Stimulated activated CD8-positive, alpha-beta memory T cell treated with anti-CD3 and anti-CD28 coated beads, Interleukin-2, amount 100 ng/mL, for 48 hours (primary cell): ENCODE data around the gene KLRD1.
"Not testable (repeated sequence)": the region's sequence is repeated elsewhere in the genome, so short reads cannot be mapped to it uniquely, and the experiment has no call there.

ENCODE experiments used
- DNase-seq, 2 donors: peaks; one replicate each; pipeline ENCODE4 v3.0.0-alpha.2; 2020; ENCODE audit warnings: low read depth in 2 of 2

KLRD1 gene

DNA sequence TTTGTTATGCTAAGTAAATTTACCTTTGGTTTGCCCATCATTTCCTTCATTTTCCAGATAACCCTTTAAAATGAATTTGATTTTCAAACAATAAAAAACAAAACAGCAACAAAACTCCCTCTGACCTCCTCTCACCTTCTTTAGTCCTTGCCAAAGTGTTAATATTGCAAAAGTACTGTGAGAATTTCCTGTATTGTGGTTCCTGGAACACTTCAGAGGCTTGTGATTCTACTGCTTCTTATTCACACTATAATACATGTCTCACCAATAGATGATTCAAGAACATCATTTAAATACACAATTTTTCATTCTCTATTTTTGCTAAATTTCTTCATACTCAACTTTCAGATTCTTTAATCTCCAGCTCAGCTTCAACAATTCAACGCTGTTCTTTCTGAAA lies at the start of gene KLRD1:
KLRD1 (plus strand) TSS at position 241 of the 400 bp plus-strand sequence. CDS start 208 bp downstream, outside the sequence.
- DNase-seq, result no peak

DNA sequence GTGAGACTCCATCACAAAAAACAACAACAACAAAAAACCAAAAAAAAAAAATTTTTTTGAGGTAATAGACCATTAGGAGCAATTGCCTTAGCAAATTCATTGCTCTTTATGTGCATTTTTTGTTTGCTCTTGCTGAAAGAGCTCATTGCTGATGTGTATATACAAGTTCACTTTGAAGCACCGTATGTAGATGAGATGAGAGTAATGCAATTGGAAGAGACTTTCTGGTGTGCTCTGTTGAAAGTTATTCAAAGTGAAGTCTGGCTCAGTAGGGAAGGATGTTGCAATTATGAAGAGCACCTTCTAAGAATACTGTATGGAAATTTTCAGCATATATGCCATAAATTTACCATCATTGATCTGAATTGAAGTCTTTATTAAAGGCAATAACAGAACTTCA lies 46.7 kb upstream of the KLRD1 start:
- no peak for DNase-seq

DNA sequence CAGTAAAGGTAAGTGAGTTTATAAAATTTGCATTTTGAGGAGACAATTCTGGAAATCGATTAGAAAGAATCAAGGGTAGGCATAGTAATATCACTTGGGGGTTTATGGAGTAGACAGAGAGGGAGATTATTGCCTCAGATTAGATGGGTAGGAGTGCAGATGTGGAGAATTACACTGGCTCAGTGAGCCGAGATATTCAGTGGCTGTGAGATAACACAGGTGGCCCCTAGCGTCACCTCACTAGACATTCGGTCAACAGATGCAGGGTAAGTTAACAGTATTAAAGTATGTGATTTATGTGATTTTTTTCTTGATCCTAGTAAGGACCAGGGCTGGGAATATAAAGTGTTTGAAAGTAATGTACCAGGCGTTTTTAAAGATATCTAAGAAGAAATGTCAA lies 39.6 kb upstream of the KLRD1 start:
- no peak for DNase-seq

DNA sequence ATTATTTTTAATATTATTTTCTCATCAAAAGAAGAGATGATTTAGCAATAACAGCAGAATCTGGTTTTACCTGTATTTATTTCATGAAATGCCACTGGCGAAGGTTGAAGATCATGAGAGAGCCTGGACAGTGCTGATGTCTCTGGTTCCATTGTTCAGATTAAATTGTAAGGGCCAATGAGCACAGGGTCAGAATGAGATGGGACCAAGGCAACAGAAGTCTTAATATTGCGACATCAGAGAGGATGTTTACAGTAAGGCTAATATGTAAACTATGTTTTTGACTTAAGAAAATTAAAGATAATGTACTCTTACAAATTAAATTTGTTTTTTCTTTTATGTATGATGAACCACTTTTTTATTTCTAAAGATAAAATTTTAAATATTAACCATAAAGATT lies 35.2 kb upstream of the KLRD1 start:
- DNase-seq, result no peak

DNA sequence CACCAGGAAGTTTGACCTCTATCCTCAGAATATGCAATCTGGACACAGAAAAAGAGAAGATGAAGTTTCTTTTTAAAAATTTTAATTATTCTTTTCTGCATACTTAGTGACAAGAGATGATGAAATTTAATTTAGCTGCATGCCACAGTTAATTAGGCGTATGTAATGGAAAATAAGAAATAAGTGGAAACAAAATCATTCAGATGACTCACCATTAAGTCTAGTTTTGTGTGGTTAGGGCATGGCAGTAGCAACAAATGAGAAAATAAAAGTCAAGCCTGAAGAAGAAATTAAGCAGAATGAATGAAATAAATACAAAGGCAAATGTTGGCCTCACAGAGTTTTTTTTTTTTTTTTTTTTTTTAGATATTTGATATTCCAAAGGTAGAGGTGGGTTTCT lies 30.9 kb upstream of the KLRD1 start:
- DNase-seq, result no peak

- no peak for DNase-seq
Observed at GRCh38 chr12:10278104-10278503, 29.6 kb upstream of the KLRD1 start.

DNA sequence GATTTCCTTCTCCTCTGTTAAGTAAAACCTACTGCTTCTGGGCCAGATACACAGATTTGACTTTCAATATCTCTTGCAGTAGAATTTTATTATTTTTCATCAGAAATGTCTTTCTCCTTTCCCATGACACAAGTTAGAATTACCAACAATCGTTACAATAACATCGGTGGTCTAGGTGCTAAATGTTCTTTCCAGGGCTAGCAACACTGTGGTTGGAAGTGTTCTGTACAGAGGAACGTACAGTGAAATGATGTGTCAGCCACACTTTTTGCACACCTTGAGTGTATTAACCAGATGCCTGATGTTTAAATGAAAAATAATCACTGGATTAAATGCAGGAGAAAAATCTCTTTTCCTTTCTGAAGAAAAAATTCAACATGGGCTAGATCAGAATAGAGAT lies 27.7 kb upstream of the KLRD1 start:
- DNase-seq, result no peak

DNA sequence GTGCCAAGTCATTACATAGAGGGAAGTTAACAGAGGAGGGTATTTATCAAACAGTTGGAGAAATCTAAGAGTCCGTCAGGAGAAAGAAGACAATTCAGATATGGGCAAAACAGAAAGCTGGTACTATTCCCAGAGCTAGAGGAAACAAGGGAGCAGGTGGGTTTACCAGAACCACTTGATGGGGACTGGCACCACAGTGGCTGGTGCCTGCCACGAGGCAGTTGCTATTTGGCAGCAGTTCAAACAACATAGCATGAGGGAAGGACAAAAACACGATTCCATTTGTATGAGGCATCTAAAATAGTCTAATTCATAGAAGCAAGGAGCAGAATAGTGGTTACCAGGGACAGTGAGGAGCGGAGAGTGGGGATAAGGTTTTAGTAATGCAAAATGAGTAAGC lies 24.6 kb upstream of the KLRD1 start:
- DNase-seq, result no peak

DNA sequence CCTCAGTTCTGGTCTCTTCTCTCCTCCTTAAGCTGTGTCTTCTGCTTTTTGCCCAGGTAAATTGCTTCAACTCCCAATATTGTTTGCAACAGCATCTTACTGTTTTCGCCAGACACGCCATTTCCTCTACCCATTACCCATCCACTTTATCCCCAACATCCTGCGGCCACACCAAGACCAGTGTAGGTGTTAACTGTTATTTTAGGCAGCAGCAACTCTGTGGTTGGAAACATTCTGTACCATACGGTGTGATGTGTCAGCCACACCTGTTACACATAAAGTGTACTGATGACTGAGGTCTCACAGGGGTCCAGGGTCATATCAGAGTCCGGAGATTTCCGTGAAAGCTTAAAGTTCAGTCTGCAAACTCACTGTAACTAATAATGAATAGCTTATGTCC lies 21.8 kb upstream of the KLRD1 start:
- peak in 1 of 2 donors; percentile 24 for DNase-seq

DNA sequence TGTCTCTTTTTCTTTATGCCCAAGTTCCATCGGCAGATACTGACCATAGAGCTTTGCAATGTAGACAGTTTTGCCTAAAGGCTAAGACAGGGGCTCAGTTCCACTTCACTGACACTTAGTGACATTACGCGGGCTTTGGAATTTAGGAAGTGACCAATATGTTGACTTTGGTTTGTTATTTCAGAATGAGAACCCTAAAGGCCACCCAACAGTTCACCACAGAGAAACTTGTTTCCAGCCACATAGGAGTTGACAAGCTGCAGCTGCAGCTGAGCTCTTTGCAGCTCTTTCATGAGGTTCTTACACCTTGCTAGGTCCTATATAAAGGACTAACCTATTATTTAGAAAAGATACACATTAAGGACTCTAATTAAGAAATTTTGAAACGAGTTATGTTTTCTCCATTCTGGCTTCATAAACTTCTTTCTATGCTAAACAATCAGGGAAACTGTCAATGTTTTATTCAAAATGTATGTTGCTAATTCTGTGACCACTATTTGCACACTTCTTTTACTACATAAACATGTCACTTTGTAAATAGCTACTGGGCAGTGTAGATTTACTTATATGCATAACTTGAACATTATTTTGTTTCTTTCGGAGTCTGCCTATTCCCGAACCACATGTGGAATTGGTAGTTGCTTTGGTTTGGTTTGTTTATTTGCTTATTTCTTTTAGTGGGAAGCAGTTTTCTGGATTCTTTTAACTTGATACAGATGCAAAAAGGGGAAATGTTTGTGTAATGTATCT lies 18.5 kb upstream of the KLRD1 start:
- DNase-seq, result no peak

- no peak for DNase-seq
Observed at GRCh38 chr12:10291030-10291429, 16.6 kb upstream of the KLRD1 start.

- DNase-seq, result no peak
Observed at GRCh38 chr12:10293151-10293550, 14.5 kb upstream of the KLRD1 start.

DNA sequence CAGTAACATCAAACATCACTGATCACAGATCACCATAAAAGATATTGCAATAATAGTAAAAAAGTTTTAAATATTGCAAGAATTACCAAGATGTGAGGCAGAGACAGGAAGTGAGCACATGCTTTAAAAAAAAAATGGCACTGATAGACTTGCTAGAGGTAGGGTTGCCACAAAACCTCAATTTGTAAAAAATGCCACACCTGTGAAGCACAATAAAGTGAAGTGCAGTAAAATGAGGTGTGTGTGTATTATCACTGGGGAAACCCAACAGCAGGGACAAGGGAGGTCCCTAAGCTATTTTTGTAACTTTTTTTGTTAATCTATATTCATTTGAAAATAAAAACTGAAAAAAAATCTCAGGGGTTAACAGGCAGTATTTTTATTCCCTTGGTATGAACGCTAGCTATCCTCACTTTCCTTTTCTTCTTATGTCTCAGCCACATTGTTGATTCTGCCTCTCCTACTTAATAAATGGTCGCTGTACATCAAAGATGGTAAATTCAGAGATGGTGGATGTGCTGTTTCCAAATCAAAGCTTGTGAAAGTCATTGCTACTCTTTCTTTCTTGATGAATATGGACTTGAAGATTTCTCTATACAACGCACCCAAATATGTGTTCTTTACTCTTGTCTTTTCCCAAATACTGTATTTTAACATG lies 14.0 kb upstream of the KLRD1 start:
- no peak for DNase-seq

DNA sequence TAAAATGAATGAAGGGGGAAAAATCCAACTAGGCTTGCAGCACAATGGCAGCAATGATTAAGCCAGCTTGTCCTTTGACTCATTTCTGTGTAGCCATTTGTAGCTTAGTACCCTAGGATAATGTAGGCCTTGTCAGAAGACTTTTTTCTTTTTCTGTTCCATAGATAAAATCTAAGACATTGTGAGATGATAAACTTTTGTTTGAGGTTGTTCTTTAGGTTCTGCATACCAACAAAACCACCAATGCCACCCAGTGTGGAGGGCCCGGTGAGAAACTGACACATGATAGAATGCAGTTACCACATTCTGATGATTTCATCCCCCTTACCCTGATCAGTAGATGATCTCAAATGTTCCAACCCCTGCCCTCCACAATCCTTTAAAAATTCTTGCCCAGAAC lies 6.6 kb upstream of the KLRD1 start:
- DNase-seq, result no peak

DNA sequence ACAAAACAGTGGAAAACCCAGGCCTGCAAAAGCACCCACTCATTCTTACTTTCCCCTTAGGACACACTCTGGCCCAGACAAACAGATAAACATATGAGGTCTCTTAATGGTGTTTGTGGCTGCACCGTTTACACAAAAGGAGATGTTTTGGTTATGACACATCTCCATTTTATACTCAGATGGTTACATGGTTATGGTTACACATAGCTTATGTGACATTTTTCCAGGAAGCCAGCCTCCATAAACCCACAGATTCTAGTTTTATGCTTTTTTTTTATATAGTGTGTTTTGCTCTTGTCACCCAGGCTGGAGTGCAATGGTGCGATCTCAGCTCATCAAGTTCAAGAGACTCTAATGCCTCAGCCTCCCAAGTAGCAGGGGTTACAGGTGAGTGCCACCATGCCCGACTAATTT lies 3.5 kb upstream of the KLRD1 start:
- no peak for DNase-seq

DNA sequence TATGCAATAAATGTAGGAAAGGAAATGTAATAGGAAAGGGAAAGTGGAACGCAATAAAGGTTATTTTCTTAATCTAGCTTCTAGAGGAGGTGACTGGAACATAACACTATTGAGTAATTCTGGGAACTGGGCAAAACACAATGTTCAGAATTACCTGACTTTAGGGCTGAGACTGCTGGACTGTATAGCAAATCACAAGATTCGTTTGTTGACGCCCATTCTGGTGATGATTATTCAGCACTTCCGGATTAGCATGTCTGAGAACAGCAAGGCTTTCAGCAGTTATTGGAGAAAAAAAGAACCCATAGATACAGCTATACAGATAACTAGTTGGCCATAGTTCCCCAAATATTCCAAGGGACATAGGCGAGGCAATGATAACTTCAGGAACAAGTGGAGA lies 2.3 kb upstream of the KLRD1 start:
- no peak for DNase-seq

DNA sequence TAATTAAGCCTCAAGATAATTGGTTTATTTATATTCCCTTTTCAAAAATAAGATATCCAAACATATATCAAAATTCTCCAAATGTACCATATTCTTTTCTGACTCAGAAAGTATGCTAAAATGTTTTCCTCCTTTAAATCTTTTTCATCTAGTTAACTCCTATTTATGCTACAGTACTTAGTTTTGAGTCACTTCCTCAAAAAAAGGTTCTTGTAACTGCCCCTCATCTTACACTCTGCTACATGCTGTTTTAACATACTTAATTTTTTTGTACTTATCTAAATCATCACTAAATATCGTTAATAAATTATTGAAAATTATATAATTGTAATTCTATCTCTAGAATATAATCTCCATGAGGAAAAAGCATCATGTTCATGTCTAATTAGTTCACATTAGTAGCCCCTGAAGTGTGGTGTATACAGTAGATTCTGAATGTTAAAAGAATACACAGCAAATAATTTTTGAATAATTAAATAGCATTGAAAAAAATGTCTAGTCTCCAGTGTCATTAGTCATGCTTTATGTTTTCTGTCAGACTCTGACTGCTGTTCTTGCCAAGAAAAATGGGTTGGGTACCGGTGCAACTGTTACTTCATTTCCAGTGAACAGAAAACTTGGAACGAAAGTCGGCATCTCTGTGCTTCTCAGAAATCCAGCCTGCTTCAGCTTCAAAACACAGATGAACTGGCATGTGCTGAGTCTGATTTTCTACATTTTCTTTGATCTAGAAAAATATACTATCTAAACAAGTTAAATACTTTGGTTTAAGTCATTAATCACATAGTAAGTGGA lies 3.5 kb downstream of the KLRD1 start:
- no peak for DNase-seq

DNA sequence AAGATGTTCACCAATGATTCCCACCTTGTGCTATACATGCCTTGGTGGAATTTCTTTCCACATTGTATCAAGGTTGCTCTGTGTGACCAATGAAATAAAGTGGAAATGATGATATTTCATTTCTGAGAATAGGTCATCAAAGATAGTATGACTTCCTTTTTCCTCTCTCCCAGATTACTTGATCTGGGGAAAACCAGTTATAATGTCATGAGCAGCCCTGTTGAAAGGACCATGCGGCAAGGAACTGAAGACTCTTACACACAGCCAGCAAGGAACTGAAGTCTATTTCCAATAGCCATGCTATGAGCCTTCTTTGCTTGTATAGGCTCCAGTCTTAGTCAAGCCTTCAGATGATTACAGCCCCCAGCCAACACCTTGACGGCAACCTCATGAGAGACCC lies 11.7 kb downstream of the KLRD1 start:
- no peak for DNase-seq

DNA sequence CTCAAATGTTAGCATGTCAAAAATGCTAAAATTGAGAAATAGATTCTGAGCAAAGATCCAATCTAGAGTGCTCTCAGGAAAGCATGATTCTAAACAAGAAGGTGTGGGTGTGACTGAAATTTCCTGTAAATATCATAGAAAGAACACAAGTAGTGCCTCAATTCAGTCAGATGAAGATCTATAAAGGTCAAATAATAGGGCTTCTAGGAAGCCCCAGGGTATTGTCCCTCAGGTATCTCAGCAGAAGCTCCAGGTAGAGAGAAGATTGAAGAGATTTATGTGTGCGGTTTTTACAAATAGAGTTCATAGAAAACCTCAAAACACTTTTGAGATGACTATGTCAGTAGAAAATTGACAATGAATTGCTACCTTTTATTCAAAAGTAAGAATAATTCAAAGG lies 13.0 kb downstream of the KLRD1 start:
- DNase-seq, result no peak

GRCh38 chr12:10328691-10329090 lies 21.0 kb downstream of the KLRD1 start:
- DNase-seq, result not testable (repeated sequence)

- DNase-seq, result no peak
Observed at GRCh38 chr12:10331642-10332239, 24.1 kb downstream of the KLRD1 start.

DNA sequence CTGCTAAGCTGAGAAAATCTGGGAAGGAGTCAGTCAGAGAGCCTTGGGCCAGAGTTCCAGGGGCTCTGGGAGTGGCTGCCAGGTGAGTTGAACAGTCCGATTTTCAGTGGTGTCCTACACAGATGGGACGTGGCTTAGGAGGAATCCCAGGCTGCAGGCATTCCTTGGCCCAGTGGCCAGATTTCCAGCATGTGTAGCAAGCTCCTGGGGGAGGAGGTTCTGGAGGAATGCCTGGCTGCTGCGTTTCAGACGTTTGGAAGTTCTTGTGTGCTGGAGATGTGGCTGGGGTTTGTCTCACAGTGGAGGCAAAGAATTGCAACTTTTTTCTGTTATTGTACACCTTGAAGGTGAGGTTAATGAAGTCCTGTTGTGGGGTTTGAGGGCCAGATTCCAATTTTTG lies 28.5 kb downstream of the KLRD1 start:
- DNase-seq, result not testable (repeated sequence)
